ENCODE data around the gene VAC14. TPM values are rescaled to one million over a fixed set of nuclear protein-coding genes. Genes with fewer than 3 reads are reported as not detected.

Gene VAC14
- total RNA-seq, 1 donor from 2014 or later = 11.3 TPM

DNA sequence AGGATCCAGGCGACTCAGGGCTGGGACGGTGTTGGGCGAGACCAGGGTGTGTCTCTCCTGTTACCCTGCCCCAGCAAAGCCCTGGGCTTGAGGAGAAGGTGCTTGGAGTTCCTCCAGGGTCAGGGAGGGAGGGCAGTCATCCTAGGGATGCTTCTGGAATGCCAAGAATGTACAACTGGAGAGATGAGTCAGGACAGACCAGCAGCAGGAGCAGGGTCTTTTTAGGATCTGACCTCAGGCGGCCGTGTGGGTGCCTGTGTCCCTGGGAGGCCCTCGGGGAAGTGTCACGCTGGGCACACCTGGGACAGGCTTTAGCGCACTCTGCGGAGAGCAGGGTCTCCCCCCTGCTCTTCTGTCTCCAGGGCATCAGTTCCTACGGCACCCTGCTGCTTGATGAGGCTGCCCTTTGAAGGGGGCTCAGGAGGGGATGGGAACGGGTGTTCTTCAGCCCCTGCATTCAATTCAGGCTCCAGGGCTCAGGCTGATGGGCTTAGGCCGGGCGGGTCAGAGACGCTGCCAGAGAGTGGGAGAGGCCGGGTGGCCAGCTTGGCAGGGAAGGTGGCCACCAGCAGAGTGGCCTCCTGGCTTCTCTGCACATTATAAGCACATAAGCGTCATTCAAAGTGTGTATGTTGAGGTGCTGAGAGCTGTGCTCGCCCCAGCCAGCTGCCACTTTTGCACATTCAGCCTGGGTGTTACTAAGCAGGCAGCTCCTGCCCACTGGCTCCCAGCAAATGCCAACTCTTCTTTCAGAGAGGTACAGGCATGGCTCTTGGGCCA lies 106.7 kb downstream of the VAC14 start:
- DNase-seq (ENCODE audit: low spot score) = peak; percentile 87

DNA sequence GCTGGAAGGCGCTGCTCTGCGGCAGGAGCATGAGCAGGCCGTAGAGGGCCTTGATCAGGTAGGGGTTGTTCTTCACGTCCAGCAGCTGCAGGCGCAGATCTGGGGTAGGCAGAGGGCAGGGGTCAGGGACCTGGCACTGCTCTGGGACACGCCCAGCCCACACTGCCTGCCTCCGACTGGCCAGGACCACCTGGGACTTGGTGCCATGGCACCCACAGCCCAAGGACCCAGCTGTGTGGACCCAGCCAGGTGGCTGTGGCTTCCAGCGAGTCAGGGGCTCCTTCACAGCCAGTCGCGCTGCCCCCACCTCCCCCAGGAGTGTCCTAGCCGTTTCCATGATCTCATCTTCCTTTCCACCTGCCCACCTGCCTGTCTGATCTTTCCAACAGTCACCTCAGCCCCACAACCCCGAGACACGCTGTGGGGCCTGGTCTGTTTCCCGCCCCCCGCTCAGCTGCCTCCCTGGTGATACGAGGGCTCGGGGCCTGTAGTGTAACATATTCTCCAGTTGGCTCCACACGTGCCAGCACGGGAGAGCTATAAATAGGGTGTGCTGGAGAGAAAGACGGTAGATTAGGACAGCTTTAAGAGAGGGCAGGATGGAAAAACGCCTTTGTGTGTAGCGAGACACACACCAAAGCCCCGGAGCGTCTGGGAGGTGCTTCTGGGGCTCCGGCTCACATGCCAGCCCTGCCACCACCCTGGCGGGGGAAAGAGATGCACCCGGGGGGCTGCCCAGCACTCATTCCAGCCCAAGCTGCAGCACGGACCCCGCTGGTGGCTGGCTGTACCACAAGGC lies 107.9 kb downstream of the VAC14 start:
- DNase-seq (ENCODE audit: low spot score) = peak; percentile 89

DNA sequence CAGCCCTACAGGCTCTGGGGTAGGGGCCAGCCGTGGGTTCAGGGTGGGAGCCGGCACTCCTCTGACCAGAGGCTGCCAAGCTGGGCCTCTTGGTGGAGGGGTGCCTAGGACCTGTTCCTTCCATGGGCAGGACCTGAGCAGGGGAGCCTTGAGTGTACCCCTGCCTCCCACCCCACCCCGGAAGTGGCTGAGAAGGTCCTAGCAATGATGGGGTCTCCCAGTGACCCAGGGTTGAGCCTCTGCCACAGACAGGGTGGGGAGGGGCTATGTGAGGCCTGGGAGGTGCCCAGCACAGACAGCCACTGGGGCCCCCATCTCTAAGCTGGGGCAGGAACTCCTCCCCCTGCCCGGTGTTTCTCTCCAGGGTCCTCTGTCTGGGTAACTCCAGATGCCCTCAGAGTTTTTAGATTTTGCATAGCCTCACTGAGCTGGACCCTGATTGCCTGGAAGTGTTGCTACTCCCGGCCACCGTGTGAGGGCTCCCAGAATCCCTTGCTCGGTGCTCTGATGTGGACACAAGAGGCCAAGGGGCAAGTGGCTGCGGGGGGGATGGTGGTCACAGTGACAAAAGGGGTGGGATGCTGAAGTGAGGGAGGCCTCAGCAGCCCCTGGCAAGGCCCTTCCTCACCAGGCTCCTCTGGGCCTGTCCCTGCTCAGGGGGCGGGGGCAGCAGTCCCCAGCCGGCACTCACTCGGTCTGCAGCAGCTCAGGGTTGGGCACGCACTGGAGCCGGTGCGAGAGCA lies 108.7 kb downstream of the VAC14 start:
- peak; percentile 52 for DNase-seq (ENCODE audit: low spot score)

DNA sequence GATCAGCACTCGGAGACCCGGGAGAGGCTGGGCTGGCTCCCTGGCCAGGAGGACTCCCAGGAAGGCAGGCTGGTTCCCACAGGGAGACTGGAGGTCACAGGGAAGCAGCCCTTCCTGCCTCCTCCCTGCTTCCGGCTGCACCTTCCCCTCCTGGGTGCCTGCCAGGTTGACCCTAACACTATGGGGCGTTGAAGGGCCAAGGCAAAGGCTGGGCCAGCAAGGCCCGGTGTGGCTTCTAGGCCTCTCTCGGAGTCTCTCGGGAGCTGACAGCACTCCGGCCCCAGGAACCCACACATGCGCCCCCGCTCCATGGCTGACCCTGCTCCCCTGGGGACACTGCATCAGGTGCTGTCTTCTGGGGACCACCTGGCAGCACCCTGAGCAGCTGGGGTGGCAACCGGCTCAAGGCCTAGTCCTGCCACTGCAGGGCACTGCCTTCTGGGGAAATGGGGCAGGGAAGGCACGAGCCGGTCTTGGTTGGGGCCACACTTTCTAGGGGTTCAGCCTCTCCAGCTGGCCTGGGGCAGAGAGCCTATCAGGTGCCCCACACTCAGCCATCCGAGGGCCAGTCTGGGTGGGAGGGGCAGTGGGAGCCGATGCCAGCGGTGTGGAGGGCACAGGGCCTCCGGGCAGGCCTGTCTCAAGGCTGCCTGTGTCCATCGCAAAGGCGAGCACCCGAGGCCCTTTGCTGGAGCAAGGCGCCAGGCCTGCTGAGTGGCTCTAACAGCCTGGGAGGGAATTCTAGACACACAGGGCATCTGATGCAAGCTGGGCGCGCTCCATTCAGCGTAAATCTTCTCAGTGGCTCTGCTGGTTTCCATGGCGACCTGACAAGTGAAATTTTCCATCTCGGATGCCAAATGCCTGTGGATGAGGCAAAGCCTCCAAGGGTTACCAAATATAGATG lies 109.5 kb downstream of the VAC14 start:
- DNase-seq (ENCODE audit: low spot score) = peak; percentile 99

DNA sequence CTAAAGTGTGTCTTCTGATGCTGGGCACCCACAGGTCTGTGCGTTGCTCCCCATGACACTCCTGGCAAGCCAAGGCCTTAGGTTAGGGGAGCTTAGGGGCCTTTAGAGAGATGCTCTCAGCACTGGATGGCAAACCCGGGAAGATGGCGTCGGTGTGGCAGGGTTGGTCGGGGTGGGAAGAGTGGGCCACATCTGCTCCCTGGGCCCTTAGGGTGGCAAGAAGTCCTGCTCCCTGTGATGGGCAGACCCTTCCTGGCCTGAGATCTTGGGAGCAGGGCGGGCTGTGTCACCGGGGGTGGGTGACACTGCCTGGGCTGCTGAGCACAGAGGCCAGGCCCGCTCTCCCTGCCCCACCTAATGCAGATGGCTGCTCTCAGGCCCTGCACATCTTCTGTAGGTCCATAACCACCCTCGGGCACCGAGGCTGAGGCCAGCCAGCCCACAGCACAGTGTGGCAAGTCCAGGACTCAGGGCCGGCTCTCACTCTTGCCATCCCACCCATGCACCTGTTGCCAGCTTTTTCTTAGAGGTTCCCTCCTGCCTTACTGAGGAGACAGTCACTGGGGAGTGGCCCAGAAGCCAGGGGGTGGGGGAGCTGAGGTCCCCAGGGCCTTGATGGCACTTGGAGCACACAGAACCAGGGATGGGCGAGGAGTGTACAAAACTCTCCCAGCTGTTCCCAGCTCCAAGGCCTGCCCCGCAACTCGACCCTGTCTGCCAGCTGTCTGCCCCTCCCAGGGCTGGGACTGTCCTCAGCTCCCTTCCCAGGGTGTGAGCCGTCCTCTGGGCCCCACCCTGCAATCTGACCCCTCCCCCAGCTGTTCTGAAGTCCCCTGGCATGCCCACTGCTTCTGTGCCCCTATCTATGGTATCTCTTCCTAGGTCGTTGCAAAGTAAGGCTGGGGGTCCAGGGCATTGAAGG lies 110.7 kb downstream of the VAC14 start:
- no peak for DNase-seq (ENCODE audit: low spot score)

DNA sequence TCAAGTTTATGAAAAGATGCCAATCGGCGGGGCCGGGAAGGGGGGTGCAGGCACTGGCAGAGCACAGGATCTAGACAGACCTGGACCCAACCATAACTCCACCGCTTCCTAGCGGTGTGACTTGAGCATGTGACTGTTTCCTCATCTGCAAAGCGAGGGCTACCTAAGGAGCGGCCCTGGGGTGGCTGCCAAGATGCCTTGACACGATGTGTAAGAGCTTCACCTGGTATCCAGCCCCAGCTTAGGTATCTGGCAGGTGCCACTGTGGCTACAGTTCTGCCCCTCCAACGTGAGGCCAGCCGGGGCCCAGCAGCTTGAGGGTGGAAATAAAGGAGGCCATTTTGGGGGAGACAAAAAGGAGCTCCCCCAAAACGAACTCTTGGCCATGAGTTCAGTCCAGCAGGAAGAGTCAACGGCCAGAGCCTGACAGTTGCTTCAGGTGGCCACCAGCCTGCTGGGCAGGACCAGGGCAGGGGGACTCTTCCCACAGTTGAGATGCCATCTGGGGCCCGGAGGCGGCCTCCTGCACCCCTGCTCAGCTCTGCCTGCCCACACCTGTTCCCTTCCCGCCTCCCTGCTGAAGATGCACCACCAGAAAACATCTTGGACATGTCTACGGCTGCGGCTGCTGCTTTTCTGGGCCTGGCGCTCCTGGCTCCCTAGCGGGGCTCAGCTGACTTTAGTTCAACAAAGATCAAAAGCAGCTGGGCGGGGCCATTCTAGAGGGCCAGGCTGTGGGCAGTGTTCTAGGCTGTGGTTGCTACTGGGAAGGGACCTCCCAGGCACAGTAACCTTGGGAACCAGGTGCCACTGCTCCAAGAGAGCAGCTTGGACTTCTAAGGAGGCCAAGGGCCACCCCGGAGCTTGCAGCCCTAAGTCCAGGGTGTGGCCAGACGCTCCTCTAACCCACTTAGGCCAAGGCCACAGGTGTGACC lies 111.7 kb downstream of the VAC14 start:
- no peak for DNase-seq (ENCODE audit: low spot score)

DNA sequence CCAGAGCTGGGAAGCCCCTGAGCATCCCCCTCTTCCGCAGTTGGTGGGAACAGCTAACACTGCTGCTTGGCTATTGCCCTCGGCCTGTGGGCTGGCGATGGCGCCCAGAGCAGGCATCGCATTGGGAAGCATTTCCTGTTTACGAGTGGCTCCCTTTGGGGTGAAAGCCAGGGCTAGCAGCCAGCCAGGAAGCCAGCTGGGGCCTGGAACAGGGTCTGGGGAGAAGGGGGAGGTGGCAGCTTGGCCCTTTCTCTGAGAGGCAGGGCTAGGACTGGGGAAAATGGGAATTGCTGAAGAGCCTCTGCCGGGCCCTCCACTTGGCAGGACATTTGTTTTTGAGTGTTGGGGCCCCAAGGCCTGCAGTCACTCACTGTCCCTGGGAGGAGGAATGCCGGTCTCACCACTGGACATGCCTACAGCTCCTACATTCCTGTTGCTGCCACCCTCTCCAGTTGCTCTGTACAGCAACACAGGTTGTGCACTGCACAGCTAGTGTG lies 112.7 kb downstream of the VAC14 start:
- DNase-seq (ENCODE audit: low spot score) = peak; percentile 64

DNA sequence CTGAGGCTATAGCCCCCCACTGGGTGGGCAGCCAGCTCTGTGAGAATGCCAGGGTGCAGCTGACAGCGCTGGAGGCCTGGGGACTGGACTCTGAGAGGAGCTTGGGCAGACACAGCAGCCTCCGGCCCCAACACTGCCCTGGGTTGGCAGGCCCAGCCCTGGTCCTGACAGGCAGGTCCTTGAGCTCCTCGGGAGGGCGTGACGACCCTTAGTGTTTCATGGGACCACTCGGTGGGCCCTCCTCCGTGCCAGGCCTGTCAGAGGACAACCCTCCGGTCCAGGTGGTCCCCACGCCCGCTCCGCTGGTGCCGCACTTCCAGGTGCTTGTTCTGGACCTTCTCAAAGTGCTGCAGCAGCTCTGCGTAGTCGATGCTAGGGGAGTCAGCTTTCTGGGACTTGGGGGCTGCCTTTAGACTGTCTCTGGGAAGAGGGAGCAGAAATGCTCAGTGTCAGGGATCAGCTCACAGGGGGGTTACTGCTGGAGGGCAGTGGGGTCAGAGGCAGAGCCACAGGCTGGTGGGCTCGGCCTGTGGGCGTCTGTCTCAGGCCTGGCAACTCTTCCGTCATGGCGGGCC lies 113.2 kb downstream of the VAC14 start:
- no peak for DNase-seq (ENCODE audit: low spot score)

DNA sequence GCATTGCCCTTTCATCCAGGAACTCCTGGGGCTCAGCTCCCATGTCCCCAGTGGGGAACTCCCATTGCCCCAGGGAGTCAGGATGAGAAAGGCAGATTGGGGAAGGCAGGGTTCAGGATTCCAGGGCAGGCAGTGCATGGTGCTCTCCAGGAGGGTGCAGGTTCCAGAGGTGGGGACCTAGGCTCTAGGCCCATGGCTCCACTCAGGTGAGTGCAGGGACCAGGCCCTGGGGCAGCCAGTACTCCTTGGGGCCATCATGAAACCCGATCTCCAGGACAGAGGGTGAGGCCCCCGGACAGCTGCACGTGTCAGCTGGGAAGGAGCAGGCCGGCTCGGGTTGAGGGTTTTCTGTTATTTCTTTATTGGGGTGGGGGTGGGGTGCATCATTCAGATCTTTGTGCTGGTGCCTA lies 113.9 kb downstream of the VAC14 start:
- DNase-seq (ENCODE audit: low spot score) = no peak

DNA sequence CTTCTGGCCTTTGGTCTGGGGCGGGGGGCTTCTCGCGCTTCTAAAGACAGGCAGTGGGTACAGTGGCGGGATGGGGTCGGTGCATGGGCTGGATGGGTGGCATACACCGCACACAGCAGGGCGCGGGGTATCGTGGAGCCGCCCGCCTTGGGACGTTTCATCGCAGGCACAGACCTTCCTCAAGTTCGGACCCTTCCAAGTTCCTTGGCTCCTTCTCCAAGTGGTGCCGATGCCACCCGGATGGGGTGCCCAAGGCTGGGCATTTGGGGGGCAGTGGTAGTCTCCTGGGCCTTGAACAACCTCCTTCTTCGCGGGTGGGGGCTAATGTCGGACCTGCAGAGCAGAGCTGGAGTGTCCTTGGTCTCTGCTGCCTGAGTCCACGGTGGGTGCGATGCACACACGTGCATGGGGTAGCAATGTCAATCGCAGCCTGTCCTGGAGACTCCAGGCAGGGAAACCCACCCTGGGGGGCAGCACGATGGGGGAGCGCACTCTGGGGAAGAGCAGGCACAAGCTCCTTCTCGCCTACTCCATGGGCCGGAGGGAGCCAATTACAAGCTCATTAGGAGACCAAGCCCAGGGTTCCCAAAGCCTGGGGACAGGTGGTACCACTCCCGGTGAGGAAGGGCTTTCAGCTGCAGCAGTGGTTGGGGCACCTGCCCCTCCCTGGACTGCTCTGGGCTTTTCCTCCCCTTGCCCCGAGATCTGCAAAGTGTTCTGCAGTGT lies 114.4 kb downstream of the VAC14 start:
- no peak for DNase-seq (ENCODE audit: low spot score)

DNA sequence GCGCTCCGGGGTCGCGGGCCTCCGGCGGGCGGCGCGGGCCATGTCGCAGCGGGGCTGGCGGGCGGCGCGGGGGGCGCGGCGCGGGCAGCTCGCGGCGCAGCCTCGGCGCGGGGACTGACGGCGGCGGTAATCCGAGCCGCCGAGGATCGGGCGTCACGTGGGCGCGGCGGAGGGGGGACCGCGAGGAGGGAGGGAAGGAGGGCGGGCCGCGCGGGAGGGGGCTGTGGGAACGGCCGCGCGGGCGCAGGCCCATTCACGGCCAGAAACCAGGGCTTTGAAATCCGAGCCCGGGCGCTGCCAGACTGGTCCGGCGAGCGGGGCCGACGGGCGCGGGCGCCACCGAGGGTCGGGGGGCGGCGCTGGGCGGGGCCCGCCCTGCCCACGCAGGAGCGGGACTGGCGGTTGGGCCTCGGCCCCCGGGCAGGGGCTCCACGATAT lies 115.0 kb downstream of the VAC14 start, which contains the start of gene MTSS2:
MTSS2 (minus strand) TSS at position 116 of the 438 bp plus-strand sequence. CDS start 262 bp downstream, outside the sequence.
- peak; percentile 92 for DNase-seq (ENCODE audit: low spot score)

DNA sequence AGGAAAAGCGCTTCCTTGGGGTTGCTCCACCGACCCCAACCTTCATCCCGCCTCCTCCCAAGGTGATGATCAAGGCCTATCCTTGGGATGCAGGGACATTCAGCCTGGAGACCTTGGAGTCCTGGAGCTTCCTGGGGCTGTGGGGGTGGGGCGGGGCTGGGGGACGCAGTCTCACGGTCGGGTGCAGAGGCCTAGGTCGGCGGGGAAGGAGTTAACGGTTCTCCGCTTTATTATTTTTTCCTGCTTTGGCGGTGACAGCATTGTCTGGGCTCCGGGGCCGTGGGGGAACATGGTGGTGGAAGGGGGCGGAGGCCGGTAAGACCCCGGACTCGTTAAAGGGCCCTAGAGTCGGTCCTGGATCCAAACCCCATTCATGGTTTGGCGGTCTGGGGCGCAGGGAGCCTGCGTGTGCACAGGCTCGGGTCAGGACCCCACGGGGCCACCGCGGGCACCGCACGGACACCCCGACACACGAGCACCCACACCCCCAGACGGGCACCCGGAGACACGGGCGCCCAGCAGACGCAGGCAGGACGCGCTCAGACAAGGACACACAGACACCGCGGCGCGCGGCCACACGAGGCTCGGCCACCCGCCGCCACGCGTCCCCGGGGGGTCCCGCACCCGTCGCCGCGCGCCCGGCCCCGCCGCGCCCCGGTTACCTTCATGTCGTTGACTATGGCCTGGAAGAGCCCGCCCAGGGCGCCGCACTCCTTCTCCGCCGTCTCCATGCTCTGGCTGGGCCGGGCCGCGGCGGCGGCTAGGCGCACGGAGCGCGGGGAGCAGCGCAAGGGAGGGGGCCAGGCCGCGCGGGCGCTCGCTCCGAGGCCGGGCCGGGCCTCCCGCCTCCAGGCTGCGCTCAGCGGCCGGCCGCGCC lies 115.7 kb downstream of the VAC14 start:
- DNase-seq (ENCODE audit: low spot score) = no peak

DNA sequence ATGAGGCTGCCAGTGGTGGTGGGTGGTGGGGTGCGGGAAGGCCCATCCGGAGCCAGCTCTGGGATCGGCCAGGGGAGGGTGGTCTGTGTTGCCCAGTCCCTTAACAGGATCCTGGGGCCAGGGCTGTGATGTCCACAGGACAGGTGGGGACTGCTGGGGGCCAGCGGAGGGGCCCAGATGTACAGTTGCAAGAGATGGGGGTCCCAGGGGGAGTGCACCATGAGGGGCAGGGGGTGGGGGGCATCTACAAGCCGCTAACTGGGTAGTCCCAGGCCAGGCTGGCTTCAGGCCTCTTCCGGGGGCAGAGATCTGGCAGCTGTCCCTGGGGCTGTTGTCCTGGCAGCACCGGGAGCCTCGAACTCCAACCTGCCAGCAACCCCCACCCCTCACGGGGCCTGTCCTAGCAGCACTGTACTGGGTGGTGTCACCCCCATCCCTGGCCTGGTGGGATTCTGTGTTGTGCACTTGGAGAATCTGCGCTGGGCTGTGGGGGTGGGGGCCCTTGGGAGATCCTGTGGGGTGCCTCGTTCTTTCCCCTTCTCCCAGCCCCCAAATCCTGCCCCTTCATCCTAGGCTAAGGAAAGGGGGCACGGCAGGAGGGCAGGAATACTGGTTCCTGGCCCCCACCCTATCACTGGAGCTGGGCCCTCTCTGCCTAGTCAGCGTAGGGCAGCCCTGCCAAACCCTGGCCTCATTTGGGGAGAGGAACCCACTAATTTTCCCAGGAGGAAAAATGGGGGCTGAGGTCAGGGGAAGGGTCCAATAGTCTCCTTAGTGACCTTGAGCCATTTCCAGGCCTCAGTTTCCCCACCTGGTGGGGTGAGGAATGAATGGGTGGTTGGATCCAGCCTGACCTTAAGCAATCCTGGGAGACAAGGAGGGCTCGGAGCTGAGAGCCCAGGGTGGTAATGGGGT lies 116.6 kb downstream of the VAC14 start:
- DNase-seq (ENCODE audit: low spot score) = no peak

DNA sequence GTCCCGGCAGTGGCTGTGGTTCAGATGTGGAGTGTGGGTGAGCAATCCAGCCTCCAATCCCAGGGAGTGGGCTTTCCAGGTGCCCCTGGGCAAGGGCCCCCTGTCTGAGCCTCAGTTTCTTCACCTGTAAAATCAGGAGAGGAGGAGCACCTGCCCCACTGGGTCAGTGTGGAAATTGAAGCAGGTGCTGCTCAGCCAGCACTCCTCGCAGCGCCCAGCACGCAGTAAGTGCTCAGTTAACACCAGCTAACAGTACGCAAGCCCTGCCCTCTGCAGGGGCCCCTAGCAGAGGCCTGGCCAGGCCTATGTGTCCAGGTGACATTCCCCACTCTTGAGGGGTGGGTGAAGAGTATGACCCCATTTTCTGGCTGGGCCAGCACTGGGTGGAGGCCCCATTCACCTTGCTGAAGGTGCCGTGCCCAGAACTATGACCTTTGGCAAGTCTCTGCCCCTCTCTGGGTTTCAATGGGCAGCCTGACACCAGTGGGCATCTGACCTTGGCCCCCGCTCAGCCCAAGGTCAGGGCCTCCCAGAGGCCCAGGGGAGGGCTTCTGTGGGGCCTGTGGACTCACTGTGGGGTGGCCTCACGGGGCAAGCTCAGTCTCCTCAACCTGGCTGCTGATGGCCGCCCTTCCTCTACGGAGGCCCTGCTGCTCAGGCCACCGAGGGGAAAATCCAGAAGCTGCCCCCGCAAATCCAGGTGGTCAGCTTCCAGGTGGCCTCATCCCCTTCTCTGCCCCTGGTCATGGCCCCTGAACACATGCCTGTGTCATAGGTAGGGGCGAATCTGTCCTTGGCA lies 117.6 kb downstream of the VAC14 start:
- DNase-seq (ENCODE audit: low spot score) = no peak

All from umbilical cord (tissue), 2 donors.